SK-N-MC (cell line): ENCODE results near the gene ZFR2.

ENCODE experiments used
- EZH2 ChIP-seq: fragments of 200-600 bp; sonication (generic); IDR thresholded peaks from one replicate; pipeline ENCODE4 v1.6.1; 2017; ENCODE audit warnings: antibody characterized with exemption
- POLR2AphosphoS5 ChIP-seq: IDR thresholded peaks from 2 replicates; pipeline ENCODE4 v1.6.1; 2012; ENCODE audit warnings: mild to moderate bottlenecking, low read depth, low read length, borderline replicate concordance

- TF ChIP-seq EZH2, result no peak
- TF ChIP-seq POLR2AphosphoS5, result no peak
Observed at GRCh38 chr19:3775374-3775711, 93.5 kb downstream of the ZFR2 start.
